ENCODE data around the gene ERICH3.

The ERICH3 gene

DNA sequence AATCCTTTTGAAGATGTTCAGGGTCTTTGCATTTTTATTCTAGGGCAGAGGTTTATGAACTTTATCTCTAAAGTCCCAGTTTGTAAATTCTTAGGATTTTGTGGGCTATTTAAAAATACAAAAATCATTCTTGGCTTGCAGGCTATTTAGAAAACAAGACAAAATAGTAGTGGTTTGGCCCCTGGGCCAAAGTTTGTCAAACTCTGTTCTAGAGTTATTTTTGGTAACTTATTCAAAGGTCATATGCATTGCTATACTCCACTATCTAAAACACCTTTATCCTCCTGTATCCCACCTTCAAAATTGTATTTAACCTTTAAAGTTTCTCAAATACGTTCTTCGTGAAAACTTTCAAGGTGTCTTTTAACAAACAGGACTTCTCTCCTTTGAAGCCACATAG is 85.7 kb downstream of the ERICH3 start:
- FAIRE-seq: no peak

DNA sequence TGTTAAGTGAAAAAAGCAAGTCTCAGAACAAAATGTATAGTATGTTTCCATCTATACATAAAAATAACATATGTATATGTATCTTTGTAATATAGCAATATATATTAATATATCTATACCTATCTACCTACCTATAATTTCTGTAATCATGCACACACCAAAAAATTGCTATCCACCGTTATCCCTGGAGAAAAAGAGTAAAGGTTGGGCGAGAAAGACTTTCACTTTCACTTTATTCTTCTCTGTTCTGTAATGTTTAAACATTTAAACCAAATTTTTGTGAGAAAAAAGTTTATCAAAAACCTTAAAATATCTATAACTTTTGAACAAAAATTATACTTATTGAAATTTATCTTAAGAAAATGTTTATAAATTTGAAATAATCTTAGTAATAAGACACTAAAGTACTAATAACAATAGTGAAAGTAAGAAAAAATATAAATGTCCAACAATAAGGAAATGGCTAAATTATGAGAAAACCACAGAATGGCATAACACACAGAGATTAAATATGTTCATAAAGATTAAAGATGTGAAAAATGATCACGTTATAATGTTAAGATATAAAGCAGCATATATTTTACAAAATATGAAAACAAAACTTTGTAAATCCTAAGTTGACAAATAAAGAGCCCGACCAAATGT is 87.2 kb downstream of the ERICH3 start:
- peak; percentile 86 for FAIRE-seq

DNA sequence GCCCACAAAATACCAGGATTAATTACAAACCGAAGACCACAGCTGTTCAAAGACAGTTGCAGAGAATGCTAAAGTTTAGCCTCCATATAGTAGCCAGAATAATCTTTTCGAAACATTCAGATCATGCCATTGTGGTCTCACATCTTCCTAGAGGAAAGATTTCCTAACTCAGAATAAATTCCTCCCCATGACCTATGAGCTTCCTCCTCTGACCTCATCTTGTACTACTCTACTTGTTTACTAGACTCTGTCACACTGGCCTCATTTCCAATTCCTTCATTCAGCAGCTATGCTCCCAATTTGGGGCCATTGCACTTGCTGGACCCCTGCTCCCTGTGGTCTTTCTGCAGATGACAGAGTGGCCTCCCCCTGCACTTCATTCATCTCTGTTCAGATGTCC is 89.4 kb downstream of the ERICH3 start:
- FAIRE-seq: no peak

DNA sequence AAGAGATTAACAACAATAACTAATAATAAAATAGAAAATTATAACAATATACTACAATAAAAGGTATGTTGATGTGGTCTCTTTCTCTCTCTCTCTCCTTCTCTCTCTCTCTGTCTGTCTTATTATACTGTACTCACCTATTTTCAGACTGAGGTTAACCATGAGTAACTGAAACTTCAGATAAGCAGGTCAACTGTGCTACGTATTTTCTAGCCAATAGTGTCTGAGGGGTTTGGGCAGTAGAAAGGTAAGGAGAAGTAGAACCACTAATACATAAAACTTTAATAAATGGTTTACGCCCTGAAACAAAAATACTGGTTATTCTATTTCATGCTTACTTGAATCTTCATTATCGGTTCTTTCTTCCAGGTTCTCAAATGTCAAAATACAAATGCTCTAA is 90.2 kb downstream of the ERICH3 start:
- FAIRE-seq: no peak

DNA sequence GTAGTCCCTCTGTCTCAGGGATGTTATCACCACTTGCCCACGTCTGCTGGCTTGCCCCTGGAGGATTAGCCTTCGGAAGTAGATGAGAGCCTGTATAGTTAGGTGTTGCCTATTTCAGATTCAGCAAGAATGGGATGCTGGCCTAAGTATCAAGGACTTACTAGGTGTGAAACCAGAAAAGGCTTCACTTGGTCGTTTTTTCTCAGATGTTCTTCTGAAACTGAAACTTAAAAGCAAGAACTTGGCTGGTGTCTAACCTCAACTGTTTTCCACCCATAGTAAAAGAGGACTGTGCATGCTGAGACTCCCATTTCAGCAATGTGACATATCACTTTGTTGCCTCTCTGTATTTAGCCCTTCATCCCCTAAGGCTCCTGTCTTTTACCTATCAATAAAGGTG is 94.2 kb downstream of the ERICH3 start:
- FAIRE-seq: no peak

DNA sequence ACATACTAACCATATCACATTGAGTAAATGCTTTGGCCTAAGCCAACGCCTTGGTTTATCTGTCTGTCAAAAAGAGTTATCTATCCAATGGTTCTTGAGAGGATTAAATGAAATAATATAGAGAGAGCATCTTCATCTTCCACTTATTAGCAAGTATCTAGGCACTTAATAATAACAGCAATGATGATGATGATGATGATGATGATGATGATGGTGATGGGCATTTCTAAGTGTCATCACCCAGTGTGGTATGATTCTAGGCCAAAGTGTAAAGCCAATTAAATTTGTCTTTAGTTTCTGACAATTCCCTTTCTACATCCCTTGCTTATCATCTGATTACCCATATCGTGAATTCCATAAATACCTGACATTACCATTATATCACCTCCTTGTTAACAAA is 95.5 kb downstream of the ERICH3 start:
- no peak for FAIRE-seq

DNA sequence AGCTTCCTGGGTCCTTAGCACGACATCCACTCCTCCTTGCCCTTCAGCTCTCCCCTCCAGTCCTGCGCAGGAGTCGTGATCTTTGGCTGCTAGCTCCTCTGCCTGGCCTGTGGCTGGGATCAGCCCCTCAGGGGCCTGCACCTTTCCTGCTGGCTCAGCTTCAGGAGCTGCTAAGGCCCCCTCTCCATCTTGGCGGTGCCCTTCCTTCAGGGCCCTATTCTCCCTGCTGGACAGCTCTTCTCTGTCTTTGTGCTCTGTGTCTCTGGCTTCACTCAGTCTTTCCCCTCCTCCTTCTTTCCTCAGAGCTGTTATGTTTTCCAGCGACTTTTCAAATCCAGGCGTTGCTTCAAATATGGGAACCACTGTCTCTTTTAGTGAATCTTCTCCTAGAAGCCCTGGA is 101.7 kb downstream of the ERICH3 start:
- no peak for FAIRE-seq

DNA sequence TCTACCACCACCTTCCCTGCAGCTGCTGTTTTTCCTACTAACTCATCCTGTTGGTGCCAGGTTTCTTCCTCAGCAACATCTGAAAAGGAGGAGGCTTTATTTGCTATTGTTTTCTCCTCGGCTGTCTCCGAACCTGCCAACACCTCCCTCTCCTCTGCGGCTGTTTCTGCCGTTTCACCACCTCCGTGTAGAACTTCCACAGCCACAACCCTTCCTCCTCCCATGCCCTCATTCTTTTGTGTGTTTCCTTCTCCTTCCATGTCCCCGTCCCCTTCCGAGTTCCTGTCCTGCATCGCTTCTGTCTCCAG is 102.1 kb downstream of the ERICH3 start:
- no peak for FAIRE-seq

DNA sequence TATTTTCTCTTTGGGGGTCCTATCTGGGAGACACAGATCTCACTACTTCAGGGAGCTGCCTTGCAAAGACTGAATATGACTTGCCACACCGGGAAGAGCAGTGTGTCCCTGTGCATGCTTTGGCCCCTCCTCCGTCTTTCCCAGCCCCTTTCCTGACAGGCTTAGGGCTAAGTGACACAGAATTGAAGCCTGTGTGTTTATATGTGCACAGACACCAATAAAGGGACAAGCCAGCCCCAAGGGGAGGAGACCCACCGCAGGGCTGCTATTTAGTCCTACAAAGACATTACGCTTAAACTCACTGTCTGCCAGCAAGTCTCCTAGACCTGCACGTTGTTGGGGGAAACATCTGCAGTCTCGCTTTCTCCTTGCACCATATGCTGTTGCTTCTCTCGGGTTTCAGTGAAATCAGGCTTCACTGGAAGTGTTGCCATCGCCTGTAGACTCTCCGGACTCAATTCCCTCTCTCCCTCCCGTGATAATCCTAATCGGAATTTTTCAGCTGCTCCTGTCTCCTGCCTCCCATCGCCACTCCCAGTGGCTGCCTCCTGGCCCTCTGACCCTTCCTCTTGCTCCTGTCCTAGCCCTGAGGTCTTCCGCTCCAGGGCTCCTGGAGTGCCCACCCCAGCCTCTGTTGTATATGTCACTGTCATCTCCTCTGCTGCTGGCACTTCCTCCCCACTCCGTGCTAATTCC is 102.6 kb downstream of the ERICH3 start:
- FAIRE-seq: no peak

DNA sequence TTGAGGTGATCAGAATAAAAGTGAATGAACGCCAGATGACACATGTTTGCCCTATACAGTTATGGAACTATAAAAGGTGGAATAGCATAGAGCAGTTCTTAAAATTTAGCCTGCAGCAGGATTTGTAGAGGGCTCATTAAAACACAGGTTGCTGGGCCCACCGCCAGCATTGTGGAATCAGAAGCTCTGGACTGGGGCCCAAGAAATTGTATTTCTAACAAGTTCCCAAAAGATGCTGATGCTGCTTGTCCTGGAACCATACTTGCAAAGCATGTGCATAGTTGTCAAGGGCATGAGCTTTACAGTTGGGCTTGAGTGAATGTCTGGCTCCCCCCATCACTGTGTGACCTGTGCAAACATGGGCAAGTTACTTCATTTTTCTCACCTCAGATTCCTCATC is 123.7 kb downstream of the ERICH3 start:
- FAIRE-seq: no peak

DNA sequence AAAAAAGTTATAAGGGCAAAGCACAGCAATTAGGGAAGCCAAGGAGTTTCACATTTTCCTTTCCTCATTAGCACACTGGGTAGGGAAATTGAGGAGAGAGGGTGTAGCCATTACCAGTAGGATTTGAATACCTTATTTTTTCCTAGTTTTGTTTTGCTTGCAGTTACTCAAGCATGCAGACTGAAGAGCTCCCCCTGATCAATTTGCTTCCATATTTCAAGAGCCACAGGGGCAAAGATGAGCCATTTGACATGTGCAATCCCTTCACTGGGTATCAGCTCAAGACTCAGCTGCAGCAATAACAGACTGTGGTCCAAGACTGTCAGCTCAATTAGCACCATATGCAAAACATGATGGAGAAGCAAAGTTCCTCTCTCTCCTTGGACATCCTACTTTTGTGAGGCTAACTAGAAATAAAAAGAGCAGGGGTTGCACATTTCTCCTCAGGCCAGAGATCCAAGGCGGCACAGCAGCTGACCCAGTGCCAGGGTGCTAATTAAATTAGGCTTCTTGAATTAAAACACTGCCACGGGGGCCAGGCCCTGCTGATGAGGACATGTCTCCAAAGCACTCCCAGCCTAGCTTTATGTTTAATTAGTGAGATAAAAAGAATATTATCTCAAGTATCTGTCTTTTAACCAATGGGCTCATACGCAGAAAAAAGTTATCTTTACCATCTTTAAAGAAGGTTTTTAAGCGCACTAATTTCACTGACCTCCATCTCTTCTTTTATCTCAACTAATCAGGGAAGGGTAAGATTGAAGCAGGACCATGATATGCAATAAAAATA is 124.4 kb downstream of the ERICH3 start:
- FAIRE-seq: no peak

DNA sequence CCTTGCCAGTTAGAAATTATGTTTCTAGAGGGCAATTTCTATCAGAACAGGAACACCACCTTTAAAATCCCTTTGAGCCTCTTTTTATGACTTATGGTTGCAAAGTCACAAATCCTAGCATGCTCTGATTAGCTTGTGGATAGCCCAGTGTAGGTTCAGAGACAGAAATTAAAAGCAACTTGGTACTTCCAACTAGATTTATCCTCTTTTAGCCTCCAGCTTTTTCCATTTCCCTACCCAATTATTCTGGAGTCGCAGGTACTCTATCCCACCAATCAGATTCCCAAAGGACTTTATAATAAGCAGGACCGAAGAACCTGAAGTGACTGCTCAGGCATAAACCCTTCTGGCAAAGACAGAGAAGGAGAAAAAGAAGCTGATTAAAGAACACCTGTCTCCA is 127.8 kb downstream of the ERICH3 start:
- no peak for FAIRE-seq

DNA sequence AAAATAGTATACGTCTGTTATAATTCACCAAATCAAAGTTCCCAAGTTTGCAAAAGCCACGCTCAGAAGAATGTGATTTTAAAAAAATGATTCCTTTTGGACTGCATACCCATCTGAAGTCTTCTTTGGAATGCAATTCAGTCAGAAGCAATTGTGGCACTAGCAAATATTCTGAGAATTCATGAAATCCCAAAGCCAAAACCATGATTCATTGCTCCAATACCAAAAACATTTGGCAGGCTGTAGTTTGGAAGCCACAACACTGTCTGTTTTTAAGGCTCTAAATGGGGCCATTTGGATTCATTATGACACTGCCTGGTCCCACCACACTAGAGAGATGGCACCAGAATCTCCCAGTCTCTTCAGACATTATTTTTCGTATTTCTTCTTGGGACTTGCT is 139.4 kb downstream of the ERICH3 start:
- no peak for FAIRE-seq

DNA sequence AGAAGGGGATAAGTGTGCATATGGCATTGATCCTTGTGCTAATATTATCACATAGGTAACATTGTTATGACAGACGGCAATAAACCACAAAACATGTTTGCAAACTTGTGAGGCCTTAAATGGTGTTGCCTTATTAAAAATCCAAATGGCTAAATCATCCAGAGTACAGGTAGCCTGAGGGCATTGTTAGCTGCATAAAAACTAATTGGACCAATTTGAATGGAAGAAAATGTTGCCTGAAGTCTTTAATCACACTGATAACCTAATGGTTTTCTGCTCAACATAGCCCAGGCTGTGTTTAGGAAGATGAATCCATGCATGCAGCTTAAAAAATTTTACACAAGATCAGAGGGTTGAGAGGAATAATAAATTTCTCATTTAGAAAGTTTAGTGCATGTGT is 141.8 kb downstream of the ERICH3 start:
- no peak for FAIRE-seq

DNA sequence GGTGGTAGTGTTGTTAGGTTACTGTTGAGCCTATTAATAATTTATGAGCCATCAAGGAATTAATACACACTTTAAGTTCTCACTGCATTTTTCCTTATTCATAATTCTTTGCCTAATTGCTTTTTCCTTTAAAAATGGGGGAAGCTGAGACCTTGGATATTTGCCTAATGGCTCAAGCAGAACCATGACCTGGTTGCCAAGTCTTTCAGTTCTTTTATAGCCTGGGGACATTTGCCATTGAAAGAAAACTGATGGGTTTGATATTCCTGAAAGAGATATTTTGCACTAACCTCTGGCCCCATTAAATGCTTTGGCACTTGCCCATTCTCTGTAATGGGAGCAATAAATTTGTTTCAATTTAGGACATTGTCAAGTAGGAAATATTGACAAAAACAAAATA is 142.7 kb downstream of the ERICH3 start:
- no peak for FAIRE-seq

DNA sequence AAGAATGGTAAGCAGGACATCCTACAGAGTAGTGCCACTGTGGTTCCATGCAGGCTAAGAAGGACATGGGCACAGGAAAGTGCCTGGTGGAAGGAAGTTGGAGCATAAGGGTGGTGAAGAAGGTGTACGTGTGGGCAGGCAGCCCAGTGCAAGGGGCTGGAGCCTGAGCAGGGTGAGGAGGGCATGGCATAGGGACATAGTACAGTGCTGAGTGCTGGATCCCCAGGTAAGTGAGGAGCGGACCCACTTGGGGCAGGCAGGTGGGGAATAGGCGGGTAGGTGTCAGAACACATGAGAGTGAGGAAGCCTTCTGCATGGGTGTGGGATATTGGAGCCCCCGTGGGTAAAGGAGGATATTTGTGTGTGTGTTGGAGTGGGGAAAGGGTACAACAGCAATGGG is 145.5 kb downstream of the ERICH3 start:
- FAIRE-seq: no peak

DNA sequence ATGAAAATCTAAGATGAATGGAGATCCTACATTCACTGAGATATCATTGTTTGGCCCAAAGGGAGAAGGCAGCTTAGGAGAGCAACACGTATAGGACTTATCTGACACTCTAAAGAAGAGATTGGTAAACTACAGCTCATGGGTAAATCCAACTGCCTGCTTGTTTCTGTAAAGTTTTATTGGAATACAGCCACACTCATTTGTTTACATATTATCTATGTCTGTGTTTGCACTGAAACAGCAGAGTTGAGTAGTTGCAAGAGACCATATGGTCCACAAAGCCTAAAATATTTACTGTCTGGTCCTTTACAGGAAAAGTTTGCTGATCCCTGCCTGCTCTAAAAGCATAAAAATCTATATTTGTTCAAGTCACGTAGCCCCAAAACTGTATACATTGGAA is 146.9 kb downstream of the ERICH3 start:
- FAIRE-seq: no peak

DNA sequence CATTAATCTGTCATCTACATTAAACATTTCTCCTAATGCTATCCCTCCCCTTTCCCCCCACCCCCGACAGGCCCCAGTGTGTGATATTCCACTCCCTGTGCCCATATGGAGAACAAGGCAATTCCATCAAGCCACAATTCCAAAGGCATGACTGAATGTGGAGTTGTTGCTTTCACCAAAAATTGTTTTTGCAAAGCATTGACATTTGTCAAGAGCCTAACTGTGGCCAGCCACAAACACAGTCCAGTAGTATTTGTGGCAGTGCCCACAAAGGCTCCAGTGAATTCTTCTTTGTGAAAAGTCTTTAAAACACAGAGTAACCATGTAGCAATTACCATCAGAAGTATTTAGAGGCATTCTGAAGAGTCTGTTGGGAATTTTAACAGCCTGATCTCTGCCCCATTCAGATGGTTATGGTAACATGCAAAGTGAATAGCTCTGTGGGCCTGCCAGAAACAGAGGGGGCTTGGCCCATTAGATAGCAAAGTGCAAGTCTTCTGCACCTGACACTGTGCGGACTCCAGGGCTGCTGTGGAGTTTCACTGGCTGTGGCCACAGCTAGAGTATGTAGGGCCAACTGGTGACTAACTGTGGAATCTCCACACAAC is 149.6 kb downstream of the ERICH3 start:
- no peak for FAIRE-seq

DNA sequence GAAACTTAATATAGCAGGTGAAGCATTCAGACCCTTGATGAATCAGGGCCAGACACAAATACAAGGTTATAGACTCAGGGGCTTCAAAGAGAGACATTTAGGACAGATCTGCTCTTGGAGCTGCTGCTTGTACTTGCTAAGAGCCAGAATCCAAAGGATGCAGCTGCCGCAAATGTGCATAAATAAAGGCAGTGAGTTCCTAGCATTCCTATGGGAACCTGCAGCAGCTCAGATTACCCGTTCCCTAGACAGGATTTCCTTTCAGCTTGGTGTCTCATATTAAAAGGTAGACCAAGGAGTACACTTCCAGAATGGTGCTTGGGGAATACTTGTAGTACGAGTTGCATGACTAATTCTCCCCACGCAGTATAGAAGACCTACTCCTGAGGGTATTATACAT is 151.4 kb downstream of the ERICH3 start:
- no peak for FAIRE-seq
